ENCODE data around the gene LETM1. TPM values are rescaled to one million over a fixed set of nuclear protein-coding genes. Genes with fewer than 3 reads are reported as not detected.

LETM1 gene
- polyA plus RNA-seq, 1 donor, result 27.4 TPM

GRCh38 chr4:1801286-1801958 lies 54.5 kb downstream of the LETM1 start:
- H3K4me1 ChIP-seq (ENCODE audit: control insufficient read depth, insufficient read depth, low read length), result peaks cover 80% of the 10 kb centered on the region
- WGBS (ENCODE audit: insufficient coverage, low lambda C conversion rate), result no CpG with 5 or more reads among the region's 56 CpGs
- H3K27ac ChIP-seq (ENCODE audit: low read length), result peak overlapping the region; percentile 92
- DNase-seq, result no peak
- H3K27me3 ChIP-seq (ENCODE audit: control insufficient read depth, insufficient read depth, low read length), result no peaks in the 10 kb centered on the region
- H3K4me3 ChIP-seq (ENCODE audit: low read length), result peak overlapping the region; percentile 14
- peaks cover 82% of the 10 kb centered on the region for H3K36me3 ChIP-seq (ENCODE audit: control insufficient read depth, insufficient read depth, low read length)
- H3K9me3 ChIP-seq (ENCODE audit: control insufficient read depth, low read depth, low read length), result peaks cover 19% of the 10 kb centered on the region

- Histone ChIP-seq H3K27ac (ENCODE audit: low read length) (peak overlapping the region; percentile 92), H3K4me3 (ENCODE audit: low read length) (no peak overlapping the region), H3K9me3 (ENCODE audit: control insufficient read depth, low read depth, low read length) (peaks cover 19% of the 10 kb centered on the region), H3K4me1 (ENCODE audit: control insufficient read depth, insufficient read depth, low read length) (peaks cover 80% of the 10 kb centered on the region), H3K36me3 (ENCODE audit: control insufficient read depth, insufficient read depth, low read length) (peaks cover 82% of the 10 kb centered on the region), H3K27me3 (ENCODE audit: control insufficient read depth, insufficient read depth, low read length) (peaks cover 5% of the 10 kb centered on the region)
- no peak for DNase-seq
- no CpG with 5 or more reads among the region's 10 CpGs for WGBS (ENCODE audit: insufficient coverage, low lambda C conversion rate)
Observed at GRCh38 chr4:1800805-1801204, 55.2 kb downstream of the LETM1 start.

- peaks cover 22% of the 10 kb centered on the region for H3K9me3 ChIP-seq (ENCODE audit: control insufficient read depth, low read depth, low read length)
- peak overlapping the region; percentile 24 for H3K4me3 ChIP-seq (ENCODE audit: low read length)
- DNase-seq, result peak; percentile 85 to 89
- no CpG with 5 or more reads among the region's 41 CpGs for WGBS (ENCODE audit: insufficient coverage, low lambda C conversion rate)
- H3K27ac ChIP-seq (ENCODE audit: low read length), result peak overlapping the region; percentile 92
- peaks cover 13% of the 10 kb centered on the region for H3K27me3 ChIP-seq (ENCODE audit: control insufficient read depth, insufficient read depth, low read length)
- peaks cover 71% of the 10 kb centered on the region for H3K4me1 ChIP-seq (ENCODE audit: control insufficient read depth, insufficient read depth, low read length)
- peaks cover 73% of the 10 kb centered on the region for H3K36me3 ChIP-seq (ENCODE audit: control insufficient read depth, insufficient read depth, low read length)
Observed at GRCh38 chr4:1799387-1800375, 56.3 kb downstream of the LETM1 start.

DNA sequence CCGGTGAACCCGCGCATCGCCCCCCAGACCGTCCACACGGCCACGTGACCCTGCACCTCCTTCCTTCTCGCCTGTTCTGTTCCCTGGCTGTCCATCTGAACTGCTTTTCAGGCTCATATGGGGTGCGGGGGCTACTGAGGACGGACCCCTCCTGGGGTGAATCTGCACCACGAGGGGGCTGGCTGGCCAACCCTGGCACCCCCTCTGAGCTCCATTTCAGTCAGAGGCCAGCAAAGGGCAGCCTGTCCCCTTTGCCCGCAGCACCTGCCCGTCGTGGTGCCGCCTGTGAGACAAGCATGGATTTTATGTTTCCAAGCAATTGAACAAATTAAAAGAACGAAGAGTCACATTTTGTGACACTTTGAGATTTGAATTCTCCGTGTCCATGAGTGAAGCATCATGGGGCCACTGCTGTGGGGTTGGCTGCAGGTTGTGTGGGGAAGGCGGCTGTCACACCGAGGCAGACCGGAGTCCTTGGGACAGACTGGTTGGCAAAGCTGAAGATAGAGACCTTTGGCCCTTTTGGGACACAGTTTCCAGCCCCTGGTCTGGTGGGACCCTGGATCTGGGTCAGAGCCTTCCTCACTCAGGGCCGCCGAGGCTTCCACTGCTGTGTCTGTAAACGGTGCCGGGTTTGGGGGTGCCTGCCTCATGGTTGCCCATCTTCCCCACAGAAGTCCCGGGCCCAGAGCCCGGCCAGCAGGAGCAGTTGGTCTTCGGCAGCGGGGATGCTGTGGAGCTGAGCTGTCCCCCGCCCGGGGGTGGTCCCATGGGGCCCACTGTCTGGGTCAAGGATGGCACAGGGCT lies 57.2 kb downstream of the LETM1 start:
- Histone ChIP-seq H3K36me3 (ENCODE audit: control insufficient read depth, insufficient read depth, low read length) (peaks cover 66% of the 10 kb centered on the region), H3K9me3 (ENCODE audit: control insufficient read depth, low read depth, low read length) (peaks cover 25% of the 10 kb centered on the region), H3K4me1 (ENCODE audit: control insufficient read depth, insufficient read depth, low read length) (peaks cover 62% of the 10 kb centered on the region), H3K4me3 (ENCODE audit: low read length) (peak overlapping the region; percentile 24), H3K27me3 (ENCODE audit: control insufficient read depth, insufficient read depth, low read length) (peaks cover 20% of the 10 kb centered on the region), H3K27ac (ENCODE audit: low read length) (peak overlapping the region; percentile 92)
- no CpG with 5 or more reads among the region's 30 CpGs for WGBS (ENCODE audit: insufficient coverage, low lambda C conversion rate)
- DNase-seq, result no peak

DNA sequence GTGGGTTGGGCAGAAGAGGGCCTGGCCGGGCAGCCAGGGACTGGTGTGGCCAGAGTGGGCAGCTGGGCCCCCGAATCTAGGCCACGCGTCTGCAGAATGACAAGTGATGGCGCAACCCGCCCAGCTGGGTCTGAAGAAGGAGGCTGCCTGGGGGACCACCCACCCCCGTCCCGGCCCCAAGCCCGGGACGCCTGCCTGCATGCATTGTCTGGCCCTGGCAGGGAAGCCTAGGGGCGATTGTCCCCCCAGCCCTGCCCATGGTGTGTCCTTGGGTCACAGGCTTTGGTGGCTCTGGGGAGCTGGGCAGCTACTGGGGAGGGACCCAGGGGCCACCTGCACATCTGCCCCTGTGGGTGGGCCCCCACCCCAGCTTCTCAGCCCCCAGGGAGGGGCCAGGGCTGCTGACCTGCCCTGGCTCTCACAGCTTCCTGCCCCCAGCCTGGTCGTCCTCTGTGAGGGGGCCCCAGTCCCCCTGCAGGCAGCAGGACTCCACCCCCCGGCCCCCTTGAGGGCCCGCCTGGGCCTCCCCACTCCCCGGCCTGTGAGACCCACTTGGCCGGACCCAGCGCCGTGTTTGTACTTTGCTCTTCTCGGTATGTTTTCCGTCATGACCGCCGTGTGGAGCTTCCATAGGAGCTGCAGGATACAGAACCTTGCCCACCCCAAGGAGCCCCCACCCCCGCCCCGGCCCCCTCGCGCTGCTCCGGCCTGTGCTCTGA lies 57.9 kb downstream of the LETM1 start:
- WGBS (ENCODE audit: insufficient coverage, low lambda C conversion rate), result no CpG with 5 or more reads among the region's 27 CpGs
- peaks cover 20% of the 10 kb centered on the region for H3K9me3 ChIP-seq (ENCODE audit: control insufficient read depth, low read depth, low read length)
- peak overlapping the region; percentile 98 for H3K4me3 ChIP-seq (ENCODE audit: low read length)
- DNase-seq, result peak; percentile 87 to 94
- H3K4me1 ChIP-seq (ENCODE audit: control insufficient read depth, insufficient read depth, low read length), result peaks cover 62% of the 10 kb centered on the region
- peaks cover 20% of the 10 kb centered on the region for H3K27me3 ChIP-seq (ENCODE audit: control insufficient read depth, insufficient read depth, low read length)
- H3K27ac ChIP-seq (ENCODE audit: low read length), result peak overlapping the region; percentile 92
- peaks cover 59% of the 10 kb centered on the region for H3K36me3 ChIP-seq (ENCODE audit: control insufficient read depth, insufficient read depth, low read length)

GRCh38 chr4:1797298-1797860 lies 58.6 kb downstream of the LETM1 start:
- Histone ChIP-seq H3K4me3 (ENCODE audit: low read length) (peak overlapping the region; percentile 98), H3K36me3 (ENCODE audit: control insufficient read depth, insufficient read depth, low read length) (peaks cover 55% of the 10 kb centered on the region), H3K27me3 (ENCODE audit: control insufficient read depth, insufficient read depth, low read length) (peaks cover 24% of the 10 kb centered on the region), H3K4me1 (ENCODE audit: control insufficient read depth, insufficient read depth, low read length) (peaks cover 63% of the 10 kb centered on the region), H3K9me3 (ENCODE audit: control insufficient read depth, low read depth, low read length) (peaks cover 22% of the 10 kb centered on the region), H3K27ac (ENCODE audit: low read length) (peak overlapping the region; percentile 92)
- peak in 1 of 2 donors; percentile 49 for DNase-seq
- no CpG with 5 or more reads among the region's 16 CpGs for WGBS (ENCODE audit: insufficient coverage, low lambda C conversion rate)

- Histone ChIP-seq H3K4me3 (ENCODE audit: low read length) (peak overlapping the region; percentile 98), H3K4me1 (ENCODE audit: control insufficient read depth, insufficient read depth, low read length) (peaks cover 59% of the 10 kb centered on the region), H3K36me3 (ENCODE audit: control insufficient read depth, insufficient read depth, low read length) (peaks cover 48% of the 10 kb centered on the region), H3K9me3 (ENCODE audit: control insufficient read depth, low read depth, low read length) (peaks cover 15% of the 10 kb centered on the region), H3K27me3 (ENCODE audit: control insufficient read depth, insufficient read depth, low read length) (peaks cover 24% of the 10 kb centered on the region), H3K27ac (ENCODE audit: low read length) (peak overlapping the region; percentile 92)
- no peak for DNase-seq
- WGBS (ENCODE audit: insufficient coverage, low lambda C conversion rate), result no CpG with 5 or more reads among the region's 14 CpGs
Observed at GRCh38 chr4:1796486-1797204, 59.3 kb downstream of the LETM1 start.

DNA sequence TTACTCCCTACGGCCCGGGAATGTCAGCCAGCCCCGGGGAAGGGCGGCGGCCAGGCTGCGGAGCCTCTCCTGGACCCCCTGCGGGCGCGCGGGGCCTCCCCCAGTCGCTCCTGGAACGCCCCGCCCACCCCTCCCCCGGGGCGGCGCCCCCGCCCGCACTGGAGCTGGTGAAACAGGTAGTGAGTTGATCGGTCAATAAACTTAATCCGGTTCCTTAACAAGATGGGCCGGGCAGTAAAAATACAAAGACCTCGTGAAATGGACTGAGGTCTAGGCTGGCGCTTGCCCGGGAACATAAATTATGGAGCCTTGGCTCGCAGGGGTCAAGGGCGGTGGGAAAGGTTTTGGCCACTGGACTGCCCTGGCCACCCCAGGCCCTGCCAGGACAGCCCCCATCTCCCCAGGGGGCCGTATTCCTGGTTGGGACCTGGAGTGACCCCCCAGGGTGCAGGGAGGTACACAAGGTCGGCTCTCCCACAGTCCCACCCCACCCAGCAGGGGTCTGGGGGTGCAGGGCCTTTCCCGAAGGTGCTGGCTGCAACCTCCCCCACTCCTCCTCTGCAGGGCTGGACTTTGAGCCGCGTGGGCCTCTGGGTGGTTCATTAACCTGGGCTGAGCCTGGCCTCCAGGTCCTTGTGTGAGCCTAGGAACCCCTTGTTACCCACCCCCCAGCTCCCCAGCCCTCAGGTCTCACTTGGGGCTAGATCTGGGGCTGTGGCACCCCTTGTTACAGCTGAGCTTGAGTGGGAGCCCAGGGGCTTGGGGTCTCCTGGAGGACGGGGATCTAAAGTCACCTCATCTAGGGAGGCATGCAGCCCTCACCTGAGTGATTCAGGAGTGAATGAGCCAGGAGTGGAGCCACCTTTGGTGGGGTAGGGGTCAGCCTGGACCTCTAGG lies 60.4 kb downstream of the LETM1 start:
- H3K4me1 ChIP-seq (ENCODE audit: control insufficient read depth, insufficient read depth, low read length), result peaks cover 50% of the 10 kb centered on the region
- H3K27ac ChIP-seq (ENCODE audit: low read length), result peak overlapping the region; percentile 92
- H3K4me3 ChIP-seq (ENCODE audit: low read length), result peak overlapping the region; percentile 98
- H3K9me3 ChIP-seq (ENCODE audit: control insufficient read depth, low read depth, low read length), result peaks cover 9% of the 10 kb centered on the region
- H3K27me3 ChIP-seq (ENCODE audit: control insufficient read depth, insufficient read depth, low read length), result peaks cover 26% of the 10 kb centered on the region
- H3K36me3 ChIP-seq (ENCODE audit: control insufficient read depth, insufficient read depth, low read length), result peaks cover 38% of the 10 kb centered on the region
- no CpG with 5 or more reads among the region's 32 CpGs for WGBS (ENCODE audit: insufficient coverage, low lambda C conversion rate)
- DNase-seq, result peak; percentile 88 to 94

Measured in large intestine (tissue), 3 donors.